Transverse colon (tissue), 4 donors: Measurements from ENCODE around the gene GRIK4. TPM values are rescaled to one million over a fixed set of nuclear protein-coding genes. Genes with fewer than 3 reads are reported as not detected.

ENCODE experiments used
- DNase-seq: peaks from one replicate; pipeline ENCODE4 v3.0.0-alpha.2; 2019
- H3K27ac ChIP-seq, 4 donors: fragments of 200-600 bp; sonication (generic); 2 replicates each; pipeline ENCODE4 v1.5.1; 2016 to 2018; ENCODE audit warnings: inconsistent platforms in 4 of 4
- H3K27me3 ChIP-seq: fragments of 200-600 bp; sonication (generic); 2 replicates; pipeline ENCODE4 v1.5.1; 2017; ENCODE audit warnings: inconsistent platforms
- H3K36me3 ChIP-seq, 4 donors: fragments of 200-600 bp; sonication (generic); 2 replicates each; pipeline ENCODE4 v1.5.1; 2017 to 2019; ENCODE audit warnings: inconsistent platforms in 4 of 4
- H3K4me1 ChIP-seq, 4 donors: fragments of 200-600 bp; sonication (generic); 2 replicates each; pipeline ENCODE4 v1.5.1; 2017 to 2020; ENCODE audit warnings: inconsistent platforms in 4 of 4
- H3K4me3 ChIP-seq, 4 donors: fragments of 200-600 bp; sonication (generic); 1 replicate in 1 of 4; 2 replicates in 3 of 4; pipeline versions ENCODE4 v1.5.1 to v1.6.1; 2017 to 2019; ENCODE audit warnings: inconsistent platforms in 4 of 4
- H3K9me3 ChIP-seq, 2 donors: fragments of 200-600 bp; sonication (generic); 2 replicates each; pipeline ENCODE4 v1.5.1; 2017 to 2019; ENCODE audit warnings: inconsistent platforms in 2 of 2
- CTCF ChIP-seq, 5 experiments: fragments of 200-600 bp in 3 of 5; fragments of 450-650 bp in 2 of 5; sonication (generic) in 3 of 5; IDR thresholded peaks; 1 replicate in 2 of 5; 2 replicates in 3 of 5; pipeline ENCODE4 v1.5.1; 2016 to 2017; ENCODE audit warnings: antibody characterized with exemption in 5 of 5, inconsistent platforms in 3 of 5, mild to moderate bottlenecking in 2 of 5, moderate library complexity in 1 of 5
- EP300 ChIP-seq: sonication (generic); formaldehyde crosslinking; IDR thresholded peaks from one replicate; pipeline ENCODE4 v1.6.1; 2017; ENCODE audit warnings: antibody characterized with exemption, low read depth
- POLR2A ChIP-seq: fragments of 450-650 bp; IDR thresholded peaks from one replicate; pipeline ENCODE4 v1.6.1; 2016; ENCODE audit warnings: antibody characterized with exemption, mild to moderate bottlenecking, moderate library complexity
- POLR2AphosphoS5 ChIP-seq, 3 donors: sonication (generic); formaldehyde crosslinking; IDR thresholded peaks; one replicate each; pipeline ENCODE4 v1.6.1; 2016; ENCODE audit warnings: antibody characterized with exemption in 3 of 3
- WGBS, 2 donors: methylation state at CpG; one replicate each; pipeline ENCODE4 v1.1.5; 2018; ENCODE audit warnings: low coverage in 1 of 2; 5-methylcytosine and 5-hydroxymethylcytosine counted together
- in situ Hi-C, 4 donors: fragments of 200-750 bp; cut with MboI; loops; one replicate each; pipeline versions ENCODE4 v1.15.0 to v1.15.1; 2017; ENCODE audit warnings: low sequenced_read_pairs in 3 of 4, low pct_ligation_motif_present in 1 of 4, low pct_unique_long_range_greater_than_20kb in 1 of 4
- intact Hi-C: fragments of 100-400 bp; cut with DNase I; formaldehyde crosslinking; loops from one replicate; pipeline ENCODE4 v1.15.1; 2023; ENCODE audit warnings: low total_unique reads
- total RNA-seq, 4 donors: library from RNA; depleted of rRNA; stranded (reverse); fragments of >200 nt; gene quantifications; one replicate each; pipeline ENCODE4 v1.1.0, GENCODE V29; 2016

GRIK4 gene
- total RNA-seq, 4 donors from 2014 or later, result 2.6 TPM; not detected in 3

GRCh38 chr11:120834686-120835210, 323.2 kb downstream of the GRIK4 start:
- Histone ChIP-seq H3K4me3 (no peak overlapping the region), H3K4me1 (no peaks in the 10 kb centered on the region), H3K9me3 (no peaks in the 10 kb centered on the region), H3K27me3 (peaks cover 5% of the 10 kb centered on the region), H3K36me3 (no peaks in the 10 kb centered on the region), H3K27ac (no peak overlapping the region)
- intact Hi-C loops, result no loop called here
- TF ChIP-seq EP300 (no peak), POLR2A (no peak), CTCF (IDR thresholded peaks at IDR 0.05) (no peak), POLR2AphosphoS5 (IDR thresholded peaks at IDR 0.05) (no peak)
- in situ Hi-C loops, result no loop called here
- DNase-seq, result no peak
- WGBS, 2 donors, result 77 to 83% methylated on average over 1 to 13 of the region's 13 CpGs

- no peaks in the 10 kb centered on the region for H3K4me1 ChIP-seq
- no peak overlapping the region for H3K27ac ChIP-seq
- H3K9me3 ChIP-seq, result no peaks in the 10 kb centered on the region
- DNase-seq, result no peak
- intact Hi-C loops (no loop called here), in situ Hi-C loops (no loop called here)
- H3K36me3 ChIP-seq, result no peaks in the 10 kb centered on the region
- peaks cover 5% of the 10 kb centered on the region for H3K27me3 ChIP-seq
- 68 to 90% methylated on average over 2 to 11 of the region's 11 CpGs for WGBS, 2 donors
- TF ChIP-seq POLR2A (no peak), CTCF (IDR thresholded peaks at IDR 0.05) (no peak), POLR2AphosphoS5 (IDR thresholded peaks at IDR 0.05) (no peak), EP300 (no peak)
- no peak overlapping the region for H3K4me3 ChIP-seq
These were observed 324.2 kb downstream of the GRIK4 start for GRCh38 chr11:120835601-120836228.

GRCh38 chr11:120837696-120838095, 326.1 kb downstream of the GRIK4 start:
- no peak for DNase-seq
- no peaks in the 10 kb centered on the region for H3K4me1 ChIP-seq
- WGBS, 2 donors, result 68 to 88% methylated on average over 4 of the region's 4 CpGs
- no peak overlapping the region for H3K4me3 ChIP-seq
- H3K36me3 ChIP-seq, result no peaks in the 10 kb centered on the region
- intact Hi-C loops, result no loop called here
- no peak for TF ChIP-seq POLR2A
- no peak for TF ChIP-seq EP300
- TF ChIP-seq CTCF (IDR thresholded peaks at IDR 0.05), result no peak
- no peak for TF ChIP-seq POLR2AphosphoS5 (IDR thresholded peaks at IDR 0.05)
- H3K9me3 ChIP-seq, result no peaks in the 10 kb centered on the region
- no peak overlapping the region for H3K27ac ChIP-seq
- in situ Hi-C loops, result no loop called here
- H3K27me3 ChIP-seq, result peaks cover under 1% of the 10 kb centered on the region

- in situ Hi-C loops (no loop called here), intact Hi-C loops (no loop called here)
- H3K36me3 ChIP-seq, result no peaks in the 10 kb centered on the region
- no peak overlapping the region for H3K27ac ChIP-seq
- H3K4me1 ChIP-seq, result no peaks in the 10 kb centered on the region
- H3K27me3 ChIP-seq, result no peaks in the 10 kb centered on the region
- no peak for DNase-seq
- H3K9me3 ChIP-seq, result no peaks in the 10 kb centered on the region
- WGBS, 2 donors, result 78% methylated on average over 3 of the region's 3 CpGs; no CpG with 5 or more reads in 1 of the 2 donors
- TF ChIP-seq POLR2AphosphoS5 (IDR thresholded peaks at IDR 0.05) (no peak), CTCF (IDR thresholded peaks at IDR 0.05) (no peak), POLR2A (no peak), EP300 (no peak)
- no peak overlapping the region for H3K4me3 ChIP-seq
These were observed 327.7 kb downstream of the GRIK4 start for GRCh38 chr11:120839201-120839600.
